Ammon's horn (tissue), 1 donor: ENCODE measurements around the gene KIAA0040.
A peak's percentile ranks its signal among the peaks of the same experiment; 100 is the strongest.
"Not testable (repeated sequence)": the region's sequence is repeated elsewhere in the genome, so short reads cannot be mapped to it uniquely, and the experiment has no call there.

ENCODE experiments used
- DNase-seq: peaks from one replicate; pipeline ENCODE4 v3.0.0-alpha.2; 2016; ENCODE audit warnings: low spot score

KIAA0040 gene

GRCh38 chr1:175137369-175137768, 55.2 kb downstream of the KIAA0040 start:
- no peak for DNase-seq

GRCh38 chr1:175136246-175136645, 56.3 kb downstream of the KIAA0040 start:
- DNase-seq, result no peak

GRCh38 chr1:175134500-175134899, 58.1 kb downstream of the KIAA0040 start:
- no peak for DNase-seq

GRCh38 chr1:175133673-175134435, 58.7 kb downstream of the KIAA0040 start:
- DNase-seq, result peak; percentile 31

- no peak for DNase-seq
Observed at GRCh38 chr1:175132436-175132835, 60.1 kb downstream of the KIAA0040 start.

GRCh38 chr1:175131095-175131494, 61.5 kb downstream of the KIAA0040 start:
- DNase-seq, result no peak

GRCh38 chr1:175130649-175131045, 61.9 kb downstream of the KIAA0040 start:
- no peak for DNase-seq

GRCh38 chr1:175129997-175130648, 62.5 kb downstream of the KIAA0040 start:
- peak; percentile 25 for DNase-seq

- DNase-seq, result no peak
Observed at GRCh38 chr1:175129644-175129996, 63.0 kb downstream of the KIAA0040 start.

- DNase-seq, result no peak
Observed at GRCh38 chr1:175129182-175129581, 63.4 kb downstream of the KIAA0040 start.

GRCh38 chr1:175128523-175128922, 64.1 kb downstream of the KIAA0040 start:
- no peak for DNase-seq

GRCh38 chr1:175127565-175127964, 65.0 kb downstream of the KIAA0040 start:
- DNase-seq, result no peak

- no peak for DNase-seq
Observed at GRCh38 chr1:175126347-175126746, 66.2 kb downstream of the KIAA0040 start.

- no peak for DNase-seq
Observed at GRCh38 chr1:175124861-175125260, 67.7 kb downstream of the KIAA0040 start.

GRCh38 chr1:175120511-175120910, 72.1 kb downstream of the KIAA0040 start:
- no peak for DNase-seq

GRCh38 chr1:175118375-175119367, 73.9 kb downstream of the KIAA0040 start:
- no peak for DNase-seq

- no peak for DNase-seq
Observed at GRCh38 chr1:175116903-175117302, 75.7 kb downstream of the KIAA0040 start.

GRCh38 chr1:175116210-175116798, 76.3 kb downstream of the KIAA0040 start:
- DNase-seq, result no peak

- DNase-seq, result no peak
Observed at GRCh38 chr1:175114996-175115395, 77.6 kb downstream of the KIAA0040 start.

GRCh38 chr1:175108331-175108820, 84.2 kb downstream of the KIAA0040 start:
- not testable (repeated sequence) for DNase-seq
